Measurements from ENCODE around the gene DUSP1.

DUSP1 gene

DNA sequence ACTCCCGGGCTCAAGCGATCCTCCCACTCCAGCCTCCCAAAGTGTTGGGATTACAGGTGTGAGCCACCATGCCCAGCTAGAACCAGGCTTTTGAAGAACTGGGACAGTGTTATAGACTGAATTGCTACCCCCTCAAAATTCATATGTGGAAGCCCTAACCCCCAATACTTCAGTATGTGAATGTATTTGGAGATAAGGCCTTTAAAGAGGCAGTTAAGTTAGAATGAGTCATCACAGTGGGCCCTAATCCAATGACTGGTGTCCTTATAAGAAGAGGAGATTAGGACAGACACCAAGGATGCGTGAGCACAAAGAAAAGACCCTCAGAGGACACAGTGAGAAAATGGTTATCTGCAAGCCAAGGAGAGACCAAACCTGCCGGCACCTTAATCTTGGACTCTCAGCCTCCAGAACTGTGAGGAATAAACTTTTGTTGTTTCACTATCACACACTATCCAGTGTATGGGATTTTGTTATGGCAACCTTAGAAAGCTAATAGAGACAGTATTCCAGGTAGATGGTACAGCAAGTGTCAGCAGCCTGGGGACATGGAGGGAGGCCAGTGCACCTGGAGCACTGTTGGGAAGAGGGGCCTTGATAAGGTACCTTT lies 31.7 kb upstream of the DUSP1 start:
- ATAC-seq (no peak), DNase-seq (no peak)
- Mint-ChIP-seq H3K27ac (no peak overlapping the region), H3K4me3 (no peak overlapping the region), H3K4me1 (peaks cover 25% of the 10 kb centered on the region), H3K27me3 (no peaks in the 10 kb centered on the region), H3K9me3 (peaks cover 0 to 6% of the 10 kb centered on the region in 2 donors)

DNA sequence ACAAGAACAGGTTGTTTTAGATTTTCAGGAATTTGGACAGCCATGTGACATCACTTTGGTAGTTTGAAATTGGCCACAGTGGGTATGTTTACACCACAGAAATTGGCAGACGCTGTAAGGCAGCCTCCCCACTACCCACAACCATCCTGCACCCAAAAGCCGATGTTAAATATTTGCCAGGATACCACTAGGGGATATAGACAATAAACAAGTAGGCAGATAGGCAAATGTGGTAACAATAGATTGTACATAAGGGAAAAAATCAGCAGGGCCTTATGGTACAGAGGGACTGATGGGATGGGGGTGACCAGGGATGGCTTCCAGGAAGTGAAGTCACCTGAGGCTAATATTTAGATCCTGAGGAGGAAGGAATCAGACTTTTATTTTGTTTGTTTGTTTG lies 31.1 kb upstream of the DUSP1 start:
- no peak overlapping the region for H3K27ac Mint-ChIP-seq

DNA sequence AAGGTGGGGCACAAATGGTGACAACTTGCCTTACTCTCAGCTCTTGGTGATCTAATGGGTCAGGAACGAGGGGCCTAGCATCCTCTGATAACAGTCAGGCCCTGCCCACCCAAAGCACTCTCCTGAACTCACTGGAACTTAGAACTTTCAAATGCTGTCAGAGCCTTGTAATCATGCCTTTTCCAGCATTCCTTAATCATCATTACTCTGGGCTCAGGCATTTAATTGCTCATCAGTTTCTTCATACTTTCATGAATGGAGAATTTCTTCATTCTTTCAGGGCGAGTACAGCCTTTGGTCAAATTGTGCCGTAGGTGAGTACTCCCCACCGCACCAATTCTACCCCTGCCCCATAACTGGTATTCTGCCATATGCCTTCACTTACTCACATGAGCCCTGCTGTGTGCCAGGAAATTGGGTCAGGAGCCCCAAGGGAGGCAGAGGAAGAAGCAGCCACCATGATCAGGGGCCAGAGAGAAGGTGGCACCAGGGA lies 30.2 kb upstream of the DUSP1 start:
- Mint-ChIP-seq H3K27ac (no peak overlapping the region), H3K4me3 (no peak overlapping the region), H3K4me1 (peaks cover 11% of the 10 kb centered on the region), H3K9me3 (peaks cover 0 to 5% of the 10 kb centered on the region in 2 donors), H3K27me3 (no peaks in the 10 kb centered on the region)
- DNase-seq, result no peak
- ATAC-seq, result no peak

More for the DNA sequence above, 31.1 kb upstream of the DUSP1 start:
- Mint-ChIP-seq H3K9me3 (peaks cover 0 to 6% of the 10 kb centered on the region in 2 donors), H3K4me1 (peaks cover 20% of the 10 kb centered on the region), H3K4me3 (no peak overlapping the region), H3K27me3 (no peaks in the 10 kb centered on the region)
- ATAC-seq (no peak), DNase-seq (no peak)

DNA sequence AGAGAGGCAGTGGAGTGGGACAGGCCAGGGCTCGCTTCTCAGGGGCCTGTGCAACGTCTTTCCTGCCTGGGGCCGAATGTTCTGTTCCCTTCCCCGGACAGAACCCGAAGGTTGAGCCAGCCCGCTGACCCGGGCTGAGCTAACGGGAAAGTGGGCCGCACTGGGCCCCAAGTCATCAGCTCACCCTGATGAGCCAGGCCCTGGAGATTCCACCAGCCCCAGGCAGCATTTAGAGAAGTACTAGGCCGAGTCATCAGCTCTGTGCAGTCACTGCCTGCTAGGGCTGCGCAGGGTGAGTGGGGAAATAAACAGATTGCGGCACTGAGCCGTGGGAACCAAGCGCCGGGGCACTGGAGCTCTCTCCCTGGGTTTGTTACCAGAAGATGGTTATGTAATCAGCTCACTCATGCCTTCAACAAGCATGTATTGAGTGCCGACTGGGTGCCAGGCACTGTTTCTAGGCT lies 29.1 kb upstream of the DUSP1 start:
- Mint-ChIP-seq H3K4me1 (peaks cover 8% of the 10 kb centered on the region), H3K9me3 (no peaks in the 10 kb centered on the region), H3K27ac (no peak overlapping the region), H3K27me3 (no peaks in the 10 kb centered on the region), H3K4me3 (no peak overlapping the region)
- no peak for ATAC-seq
- DNase-seq, result no peak

DNA sequence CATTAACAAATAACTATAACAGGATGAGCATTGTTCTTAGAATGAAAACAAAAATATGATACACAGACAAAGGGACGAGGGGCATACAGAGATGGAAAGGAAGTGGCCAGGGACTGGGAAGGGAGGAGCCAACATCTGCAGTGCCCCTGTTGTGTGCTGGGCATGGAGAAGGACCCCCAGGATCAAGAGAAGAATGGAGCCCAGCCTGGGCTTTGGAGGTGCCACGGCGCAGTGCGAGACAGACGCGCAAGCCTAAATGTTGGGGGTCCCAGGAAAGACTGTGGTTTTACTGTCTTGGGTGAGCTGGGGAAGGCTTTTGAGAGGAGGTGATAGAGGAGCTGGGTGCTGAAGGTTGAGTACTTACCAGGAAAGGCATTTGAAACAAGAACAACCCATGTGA lies 28.4 kb upstream of the DUSP1 start:
- no peaks in the 10 kb centered on the region for H3K9me3 Mint-ChIP-seq
- peak overlapping the region in 1 of 2 donors; percentile 35 for H3K27ac Mint-ChIP-seq
- H3K27me3 Mint-ChIP-seq, result no peaks in the 10 kb centered on the region
- ATAC-seq, result no peak
- no peak for DNase-seq
- no peak overlapping the region for H3K4me3 Mint-ChIP-seq
- peaks cover 8% of the 10 kb centered on the region for H3K4me1 Mint-ChIP-seq

DNA sequence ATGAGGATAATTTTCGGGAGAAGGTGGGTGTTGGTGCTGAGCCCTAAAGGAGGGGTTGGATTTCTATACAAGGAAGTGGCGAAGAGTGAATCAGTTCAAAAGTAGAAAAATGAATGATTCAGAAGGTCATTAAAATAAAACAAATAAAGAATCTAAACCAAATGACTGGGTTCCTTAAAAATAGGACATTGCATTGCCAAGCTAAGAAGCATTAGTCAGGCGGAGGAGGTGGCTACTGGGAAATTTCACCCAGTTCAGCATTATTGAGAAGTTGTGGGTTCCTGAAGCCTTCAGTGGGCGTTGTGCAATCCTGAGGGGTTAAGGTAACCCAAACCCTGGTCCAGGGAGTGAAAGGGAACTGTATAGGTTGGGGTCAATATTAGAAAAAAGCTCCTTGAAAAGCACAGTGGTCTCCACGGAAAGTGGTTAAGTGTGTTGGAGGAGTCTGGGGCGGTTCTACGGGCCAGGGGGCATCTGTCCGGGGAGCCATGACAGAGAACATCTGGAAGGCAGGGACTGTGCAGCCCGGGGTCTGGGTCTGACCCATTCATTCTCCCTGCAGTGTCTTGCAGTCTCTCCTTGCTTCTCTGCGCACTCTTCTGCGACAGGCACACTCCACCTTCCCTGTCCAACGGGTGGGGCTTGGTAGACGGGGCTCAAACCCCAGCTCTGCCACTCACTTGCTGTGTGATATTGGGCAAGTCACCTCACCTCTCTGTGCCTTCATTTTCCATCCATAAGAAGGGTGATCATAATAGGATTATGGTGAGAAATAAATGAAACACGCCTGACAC lies 27.6 kb upstream of the DUSP1 start:
- Mint-ChIP-seq H3K27me3 (no peaks in the 10 kb centered on the region), H3K27ac (peak overlapping the region in 1 of 2 donors; percentile 55), H3K4me1 (peaks cover 16% of the 10 kb centered on the region), H3K4me3 (no peak overlapping the region), H3K9me3 (no peaks in the 10 kb centered on the region)
- DNase-seq (no peak), ATAC-seq (peak; percentile 52)

DNA sequence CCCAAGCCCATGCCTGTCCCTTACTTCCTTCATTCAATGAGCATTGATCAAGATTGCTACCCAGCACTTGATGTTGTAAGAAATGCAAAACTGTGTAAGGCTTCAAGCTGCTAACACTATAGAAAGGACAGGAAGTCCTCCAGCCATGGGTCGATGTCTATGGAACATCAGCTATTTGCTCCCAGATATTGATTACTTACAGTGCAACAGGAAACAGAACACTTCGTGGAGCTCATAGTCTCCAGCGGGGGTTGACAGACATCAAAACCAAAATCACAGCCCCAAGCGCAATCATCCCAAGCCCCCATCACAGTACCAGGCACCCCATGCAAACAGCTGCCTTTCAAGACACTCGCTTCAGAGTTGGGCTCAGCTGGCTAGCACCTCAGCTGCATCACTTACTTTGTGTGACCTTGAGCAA lies 26.8 kb upstream of the DUSP1 start:
- H3K9me3 Mint-ChIP-seq, result no peaks in the 10 kb centered on the region
- no peak for ATAC-seq
- H3K27ac Mint-ChIP-seq, result no peak overlapping the region
- peak overlapping the region in 1 of 2 donors; percentile 4 for H3K4me3 Mint-ChIP-seq
- no peak for DNase-seq
- H3K27me3 Mint-ChIP-seq, result no peaks in the 10 kb centered on the region
- H3K4me1 Mint-ChIP-seq, result peaks cover 21% of the 10 kb centered on the region

DNA sequence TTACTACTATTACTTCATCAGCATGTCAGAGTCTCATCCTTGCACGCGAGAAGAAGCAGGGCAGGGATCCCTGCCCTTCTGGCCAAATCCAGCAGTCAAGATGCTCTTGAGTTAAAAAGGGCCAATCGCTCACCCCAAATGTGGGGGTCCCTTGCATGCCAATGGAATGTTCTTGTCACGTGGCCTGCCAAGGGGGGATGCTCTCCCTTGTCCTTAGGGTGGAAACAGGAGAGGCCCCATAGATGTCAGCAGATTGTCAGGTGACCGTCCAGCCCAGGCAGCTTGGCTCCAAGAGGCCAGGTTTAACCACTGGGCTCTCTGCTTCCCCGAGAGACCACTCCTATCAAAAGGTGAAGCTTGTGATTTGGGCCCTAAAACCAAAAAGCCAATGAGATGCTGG lies 25.3 kb upstream of the DUSP1 start:
- no peak overlapping the region for H3K4me3 Mint-ChIP-seq
- ATAC-seq (no peak), DNase-seq (no peak)
- H3K27ac Mint-ChIP-seq, result no peak overlapping the region
- H3K27me3 Mint-ChIP-seq, result no peaks in the 10 kb centered on the region
- H3K9me3 Mint-ChIP-seq, result no peaks in the 10 kb centered on the region
- peaks cover 21% of the 10 kb centered on the region for H3K4me1 Mint-ChIP-seq

DNA sequence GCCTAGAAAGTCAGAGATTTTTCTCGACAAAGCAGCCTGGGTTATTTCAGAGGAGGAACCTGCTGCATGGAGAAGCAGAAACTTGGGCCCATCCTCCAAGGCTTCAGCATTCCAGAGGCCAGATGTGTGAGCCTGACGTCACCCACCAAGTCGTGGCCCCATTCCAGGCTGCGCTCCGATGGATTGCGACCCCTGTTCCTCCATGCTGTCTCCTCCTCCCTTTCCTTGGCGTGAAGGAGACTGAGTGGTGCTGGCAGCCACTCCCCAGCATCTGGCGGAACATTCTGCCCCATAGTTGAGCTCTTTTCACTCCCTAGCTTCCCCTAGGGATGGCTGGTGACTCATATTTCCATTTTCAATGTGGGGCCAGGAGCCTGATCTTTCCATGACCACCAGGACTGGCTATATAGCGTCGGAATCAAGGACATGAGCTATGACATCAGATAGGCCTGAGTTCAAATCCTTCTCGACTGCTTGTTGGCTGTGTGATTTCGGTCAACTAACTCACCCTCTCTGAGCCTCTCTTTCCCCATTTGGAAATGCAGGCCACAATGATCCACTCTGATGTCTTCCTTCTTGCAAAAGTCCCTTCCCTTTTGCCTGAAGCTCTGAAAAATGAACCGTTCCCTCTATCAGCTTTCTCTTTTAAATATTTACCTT lies 24.5 kb upstream of the DUSP1 start:
- H3K4me3 Mint-ChIP-seq, result no peak overlapping the region
- H3K4me1 Mint-ChIP-seq, result peaks cover 21% of the 10 kb centered on the region
- no peaks in the 10 kb centered on the region for H3K27me3 Mint-ChIP-seq
- H3K27ac Mint-ChIP-seq, result no peak overlapping the region
- H3K9me3 Mint-ChIP-seq, result no peaks in the 10 kb centered on the region
- DNase-seq (no peak), ATAC-seq (no peak)

DNA sequence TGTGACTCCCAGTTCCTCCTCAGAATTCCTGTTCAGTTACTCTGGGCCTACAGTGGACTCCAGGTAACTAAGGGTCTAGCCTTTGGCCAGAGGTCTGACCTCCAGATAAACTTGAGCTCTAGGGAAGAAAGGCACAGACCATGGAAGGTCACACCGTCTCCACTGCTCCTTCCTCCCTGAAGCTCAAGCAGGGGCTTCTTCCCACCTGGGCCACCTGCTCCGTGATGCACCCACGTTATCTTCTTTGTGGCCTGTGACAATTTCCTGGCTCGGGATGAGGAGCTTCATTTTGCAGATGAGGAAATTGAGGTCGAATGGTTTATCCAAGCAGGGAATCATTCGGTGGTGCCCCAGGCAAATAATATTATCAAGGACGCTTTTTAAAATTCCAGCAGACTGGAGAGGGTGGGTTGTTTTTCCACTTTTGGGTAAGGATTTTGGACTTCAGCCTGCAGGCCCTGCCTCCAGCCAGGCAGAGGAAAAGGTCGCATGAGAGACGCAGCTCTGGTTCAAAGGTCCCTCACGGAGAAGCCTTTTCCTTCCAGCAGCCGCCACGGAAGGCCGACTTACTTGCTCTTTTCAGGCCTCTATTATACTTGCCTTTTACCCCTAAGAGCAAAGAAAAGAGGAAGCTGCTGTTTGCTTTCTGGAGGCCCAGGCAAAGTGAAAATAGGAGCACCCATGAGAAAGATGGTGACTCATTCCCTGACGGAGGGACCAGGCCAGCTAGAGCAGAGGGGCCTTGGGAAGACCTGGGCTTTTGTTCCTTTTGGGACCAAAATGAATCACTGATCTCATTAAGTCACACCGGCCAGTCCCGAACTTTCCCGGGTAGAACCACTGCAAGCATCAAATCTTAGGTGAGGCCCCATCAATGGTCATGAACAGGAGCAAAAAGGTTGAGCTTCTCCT lies 22.8 kb upstream of the DUSP1 start:
- DNase-seq (no peak), ATAC-seq (no peak)
- peaks cover 21% of the 10 kb centered on the region for H3K4me1 Mint-ChIP-seq
- H3K4me3 Mint-ChIP-seq, result no peak overlapping the region
- H3K27me3 Mint-ChIP-seq, result no peaks in the 10 kb centered on the region
- H3K27ac Mint-ChIP-seq, result no peak overlapping the region
- H3K9me3 Mint-ChIP-seq, result no peaks in the 10 kb centered on the region

DNA sequence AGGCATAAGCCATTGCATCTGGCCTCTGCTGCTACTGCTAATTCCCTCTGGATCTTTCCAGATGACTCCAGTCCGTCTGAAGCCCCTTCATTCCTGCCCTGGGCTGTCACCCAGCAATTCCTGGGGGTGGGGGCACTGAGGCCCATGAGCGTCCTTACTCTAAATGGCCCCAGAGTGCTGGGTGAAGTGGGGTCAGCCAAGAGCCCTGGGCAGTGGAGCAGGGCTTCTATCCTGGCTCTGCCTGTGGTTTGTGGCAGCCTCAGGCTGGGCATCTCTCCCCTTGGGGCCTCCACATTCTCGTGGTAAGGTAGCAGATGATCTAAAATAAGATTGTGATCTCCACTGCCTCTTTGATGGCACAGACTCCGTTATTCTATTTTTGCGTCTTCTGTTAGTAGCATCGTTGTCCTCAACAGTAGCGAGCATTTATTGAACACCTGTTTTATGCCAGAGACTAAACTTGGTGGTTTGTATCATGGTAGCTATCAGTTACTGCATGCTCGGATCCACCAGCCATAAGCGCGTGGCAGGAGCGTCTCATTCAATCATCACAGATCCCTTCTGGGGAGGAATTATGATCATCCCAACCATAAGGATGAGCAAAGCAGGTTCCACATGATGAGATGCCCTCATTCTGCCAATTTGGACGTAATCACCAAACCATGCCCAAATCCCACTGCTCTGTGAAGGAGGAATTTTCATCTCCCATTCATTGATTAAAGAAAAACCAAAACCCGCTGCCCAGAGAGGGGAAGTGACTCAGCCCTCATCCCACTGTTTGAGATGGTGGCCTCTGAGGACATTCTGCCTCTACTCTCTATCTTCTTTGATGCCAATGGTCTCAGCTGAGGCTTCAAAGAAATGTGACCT lies 21.9 kb upstream of the DUSP1 start:
- no peak for ATAC-seq
- H3K27ac Mint-ChIP-seq, result no peak overlapping the region

DNA sequence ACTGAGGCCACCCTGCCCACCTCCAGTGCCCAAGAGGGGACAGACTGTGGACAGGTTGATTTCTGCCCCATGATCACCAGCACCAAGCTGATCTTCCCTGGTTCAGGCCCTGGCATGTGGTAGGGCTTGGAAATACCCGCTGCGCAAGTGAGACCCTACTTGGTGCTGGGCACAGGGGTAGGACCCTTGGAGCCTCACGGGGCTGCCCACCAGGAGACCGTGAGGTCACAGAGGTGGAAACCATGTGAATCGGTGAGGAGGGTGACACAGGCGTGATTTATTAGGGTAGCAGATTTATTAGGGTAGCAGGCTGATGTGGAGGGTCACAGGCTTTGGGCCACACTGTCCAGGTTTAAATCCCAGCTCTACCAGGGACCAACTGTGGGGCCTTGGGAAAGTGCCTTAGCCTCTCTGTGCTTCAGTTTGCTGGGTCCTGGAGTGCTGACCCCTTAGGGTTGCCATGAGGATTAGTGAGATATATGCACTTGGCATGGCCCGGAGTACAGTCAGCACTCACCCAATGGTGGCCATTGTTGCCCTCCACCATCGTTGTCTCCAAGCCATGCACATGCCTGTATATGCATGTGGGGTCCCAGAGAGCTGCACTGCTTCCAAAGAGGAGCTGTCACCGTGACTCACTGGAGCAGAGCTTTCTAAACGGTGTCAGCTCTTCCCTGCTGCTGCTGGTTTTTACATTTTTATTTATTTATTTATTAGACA lies 20.9 kb upstream of the DUSP1 start:
- Mint-ChIP-seq H3K4me3 (no peak overlapping the region), H3K4me1 (peaks cover 13% of the 10 kb centered on the region), H3K27me3 (no peaks in the 10 kb centered on the region), H3K27ac (no peak overlapping the region), H3K9me3 (no peaks in the 10 kb centered on the region)
- DNase-seq (no peak), ATAC-seq (no peak)

More for the DNA sequence above, 21.9 kb upstream of the DUSP1 start:
- no peak for DNase-seq
- Mint-ChIP-seq H3K27me3 (no peaks in the 10 kb centered on the region), H3K4me3 (no peak overlapping the region), H3K4me1 (peaks cover 13% of the 10 kb centered on the region), H3K9me3 (no peaks in the 10 kb centered on the region)

DNA sequence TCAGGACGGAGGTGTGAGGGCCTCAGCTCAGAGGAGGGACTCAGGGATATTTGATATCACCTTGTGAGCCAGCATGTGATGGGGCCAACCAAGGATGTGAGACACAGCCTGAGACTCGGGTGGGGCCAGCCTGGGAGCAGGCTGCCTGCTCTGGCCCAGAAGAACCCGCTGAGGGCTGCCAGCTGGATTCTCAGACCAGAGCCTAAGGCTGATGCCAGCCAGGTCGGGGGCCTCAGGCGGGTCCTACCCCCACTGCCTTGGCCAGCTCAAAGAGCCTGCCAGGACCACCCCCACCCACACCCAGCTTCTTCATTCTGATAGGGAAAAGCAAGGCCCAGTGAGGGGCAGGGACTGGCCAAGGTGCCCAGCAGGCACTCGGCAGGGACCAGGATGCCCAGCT lies 20.3 kb upstream of the DUSP1 start:
- no peak overlapping the region for H3K27ac Mint-ChIP-seq
- DNase-seq (no peak), ATAC-seq (no peak)
- H3K4me3 Mint-ChIP-seq, result no peak overlapping the region
- H3K9me3 Mint-ChIP-seq, result no peaks in the 10 kb centered on the region
- H3K27me3 Mint-ChIP-seq, result no peaks in the 10 kb centered on the region
- peaks cover 13% of the 10 kb centered on the region for H3K4me1 Mint-ChIP-seq

DNA sequence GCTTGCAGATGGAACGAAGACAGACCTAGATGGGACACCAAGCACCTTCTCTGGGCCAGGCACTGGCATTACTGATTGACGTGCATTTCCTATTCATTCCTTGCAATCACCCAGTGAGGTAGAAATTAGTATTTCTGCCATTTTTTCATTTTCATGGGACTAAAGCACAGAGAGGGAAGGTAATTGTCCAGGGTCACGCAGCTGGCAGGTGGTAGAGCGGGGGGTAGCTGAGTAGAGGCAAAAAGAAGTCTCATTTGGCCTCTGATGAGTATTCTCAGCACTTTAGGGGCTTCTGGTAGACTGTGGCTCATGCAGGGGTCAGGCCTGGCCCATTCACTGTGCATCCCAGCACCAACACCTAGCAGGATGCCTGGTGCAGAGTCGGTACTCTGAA lies 19.5 kb upstream of the DUSP1 start:
- Mint-ChIP-seq H3K9me3 (no peaks in the 10 kb centered on the region), H3K4me3 (no peak overlapping the region), H3K27ac (no peak overlapping the region), H3K27me3 (no peaks in the 10 kb centered on the region), H3K4me1 (peaks cover 13% of the 10 kb centered on the region)
- no peak for ATAC-seq
- DNase-seq, result no peak

All from stimulated activated naive CD8-positive, alpha-beta T cell treated with anti-CD3 and anti-CD28 coated beads, Interleukin-15, amount 100 ng/mL, for 72 hours (primary cell).